Activated CD8-positive, alpha-beta memory T cell treated with anti-CD3 and anti-CD28 coated beads, Interleukin-2, amount 50 U/mL, for 4 hours (primary cell): Measurements from ENCODE around the gene PURA.
"Not testable (repeated sequence)": the region's sequence is repeated elsewhere in the genome, so short reads cannot be mapped to it uniquely, and the experiment has no call there.

Experiments used
- DNase-seq: peaks from one replicate; pipeline ENCODE4 v3.0.0-alpha.2; 2020

Gene PURA

DNA sequence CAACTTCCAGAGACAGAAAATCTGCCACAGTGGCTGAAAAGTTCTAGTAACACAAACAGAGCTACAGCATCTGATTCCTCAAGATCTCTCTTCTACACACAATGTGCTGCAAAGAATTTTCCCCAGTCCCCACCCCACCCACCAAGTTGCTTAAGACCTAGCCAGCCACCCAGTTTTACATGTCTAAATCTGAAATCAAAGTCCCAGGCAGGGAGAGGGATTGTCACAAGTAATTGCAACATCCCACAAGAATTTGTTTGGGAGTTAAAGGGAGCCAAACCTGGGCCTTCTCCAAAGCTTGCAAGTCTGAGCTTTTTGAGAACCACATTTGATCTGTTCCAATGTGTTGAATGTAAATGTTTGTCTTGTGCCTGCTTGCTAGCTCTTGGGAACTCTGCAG is 27.3 kb downstream of the PURA start:
- no peak for DNase-seq

DNA sequence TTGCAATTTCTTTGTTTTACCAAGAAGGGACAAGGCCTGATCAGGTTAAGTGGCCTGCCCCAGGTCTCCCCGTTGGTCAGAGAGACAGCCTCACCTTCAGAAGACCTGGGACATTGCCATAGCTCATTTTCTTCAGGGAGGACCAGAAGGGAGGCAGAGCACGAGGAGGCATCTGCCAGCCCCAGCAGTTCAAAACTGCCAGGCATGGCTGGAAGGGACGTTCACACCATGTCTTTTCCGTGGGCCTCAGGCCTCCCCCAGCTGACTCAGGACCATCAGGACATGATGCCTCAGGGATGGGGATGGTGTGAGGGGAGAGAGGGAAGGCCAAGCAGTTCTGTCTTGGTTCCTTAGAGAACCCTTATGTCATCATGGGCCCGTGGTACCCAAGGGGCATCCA is 28.3 kb downstream of the PURA start:
- DNase-seq, result no peak

DNA sequence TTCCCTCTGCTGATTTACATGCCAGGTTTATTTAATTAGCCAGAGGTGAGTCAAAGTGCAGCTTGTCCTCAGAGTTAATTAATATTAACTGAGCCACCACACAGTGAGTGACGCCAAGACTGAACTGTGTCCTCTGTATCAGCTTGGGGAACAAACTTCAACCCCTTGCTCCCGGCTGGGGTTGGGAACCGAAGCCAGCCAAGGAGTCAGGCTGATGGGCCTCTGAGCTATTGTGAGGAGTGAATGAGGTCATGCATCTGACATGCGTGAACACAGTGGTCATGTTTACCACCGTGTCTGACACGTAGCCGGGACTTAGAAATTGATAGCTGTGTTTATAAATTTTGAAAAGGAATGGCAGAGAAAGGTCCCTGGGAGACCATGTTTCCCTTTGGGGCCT is 28.9 kb downstream of the PURA start:
- DNase-seq, result no peak

DNA sequence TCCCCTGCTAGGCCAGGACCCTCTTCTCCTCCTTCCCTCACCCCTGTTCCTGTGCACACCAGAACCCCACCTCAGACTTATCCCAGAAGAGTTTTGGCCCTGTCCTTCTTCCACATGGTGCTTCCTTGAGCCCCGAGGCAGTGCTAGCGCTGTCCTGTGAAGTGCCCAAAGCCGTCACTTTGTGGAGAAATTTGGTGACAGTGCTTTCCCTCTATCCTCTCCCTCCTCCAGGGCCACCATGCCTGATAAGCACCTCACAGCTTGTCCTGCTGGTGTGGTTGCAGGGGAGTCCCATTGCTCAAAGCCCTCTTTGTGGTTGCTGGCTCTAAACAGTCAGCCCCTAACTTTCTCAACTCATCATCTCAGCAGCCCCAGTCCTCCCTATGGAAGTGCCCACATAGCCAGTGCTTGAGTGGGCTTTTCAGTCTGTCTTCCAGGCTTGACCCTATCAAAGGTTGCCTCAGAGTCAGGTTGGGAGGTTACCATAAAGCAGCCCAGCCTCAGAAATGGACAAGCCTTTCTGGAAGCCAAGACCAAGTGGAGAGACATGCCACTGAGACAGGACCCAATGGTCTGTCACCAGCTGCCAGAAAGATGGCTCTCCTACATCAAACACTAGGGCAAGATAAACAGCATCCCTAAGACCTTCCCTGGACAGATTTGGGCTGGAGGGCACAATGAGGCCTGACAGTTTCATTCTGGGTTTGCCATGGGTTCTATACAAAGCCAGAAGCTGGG is 29.8 kb downstream of the PURA start:
- DNase-seq, result no peak

DNA sequence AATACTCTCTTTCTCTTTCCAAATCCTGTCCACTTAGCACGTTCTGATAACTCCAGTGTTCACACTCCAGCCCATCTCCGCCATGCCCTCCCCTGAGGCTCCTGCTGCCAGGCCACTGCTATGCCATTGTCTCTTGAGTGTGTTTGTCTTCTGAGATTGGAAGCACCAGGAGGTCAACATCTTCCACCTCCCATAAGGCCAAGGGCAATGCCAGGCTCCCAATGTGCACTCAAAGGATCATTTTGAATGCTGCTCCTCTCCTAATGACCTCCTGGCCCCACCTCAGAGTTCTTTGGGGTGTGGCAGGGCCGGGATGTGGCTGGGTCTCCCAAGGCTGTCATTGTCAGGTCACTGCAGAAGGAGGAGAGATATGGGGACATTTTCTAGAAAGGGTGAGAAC is 31.3 kb downstream of the PURA start:
- no peak for DNase-seq

GRCh38 chr5:140145818-140146522 is 32.1 kb downstream of the PURA start:
- peak; percentile 59 for DNase-seq

- DNase-seq, result no peak
Observed at GRCh38 chr5:140146523-140146842, 32.6 kb downstream of the PURA start.

- DNase-seq, result no peak
Observed at GRCh38 chr5:140147460-140147859, 33.6 kb downstream of the PURA start.

DNA sequence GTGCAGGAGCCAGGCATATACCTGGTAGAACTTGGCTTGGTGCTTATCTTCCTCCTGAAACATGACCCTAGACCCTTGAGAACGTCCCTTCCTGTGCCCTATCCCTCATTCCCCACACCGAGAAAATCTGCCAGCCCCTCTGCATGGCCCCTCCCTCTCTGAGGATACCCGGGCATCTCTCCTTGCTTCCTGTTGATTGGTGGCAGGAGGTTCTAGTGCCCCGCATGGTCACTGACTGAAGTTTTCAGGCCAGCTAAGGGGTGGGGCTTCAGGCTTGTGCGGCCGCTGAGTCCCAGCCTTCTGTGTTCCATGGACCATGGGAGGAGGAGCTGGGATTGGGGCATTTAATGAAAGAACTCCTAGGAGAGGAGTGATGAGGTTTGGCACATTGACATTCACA is 34.6 kb downstream of the PURA start:
- no peak for DNase-seq

DNA sequence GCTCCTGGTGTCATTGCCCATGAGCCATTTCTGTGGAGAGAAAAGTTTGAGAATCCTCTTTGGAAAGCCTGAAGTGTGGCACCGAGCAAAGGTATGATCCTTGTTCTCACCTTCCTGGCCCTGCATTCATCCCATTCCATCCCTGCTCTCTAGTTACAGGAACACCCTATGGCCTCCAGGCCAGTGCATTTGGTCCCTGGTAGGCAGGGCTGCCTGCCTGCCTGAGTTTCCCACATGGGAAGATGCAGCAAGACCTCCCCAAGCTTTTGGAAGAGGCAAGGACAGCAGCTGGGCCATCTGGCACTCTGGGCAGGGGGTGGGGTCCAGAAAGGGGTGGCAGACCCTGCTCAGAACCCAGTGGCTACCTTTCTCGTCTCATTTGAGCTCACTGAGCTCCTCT is 36.3 kb downstream of the PURA start:
- no peak for DNase-seq

DNA sequence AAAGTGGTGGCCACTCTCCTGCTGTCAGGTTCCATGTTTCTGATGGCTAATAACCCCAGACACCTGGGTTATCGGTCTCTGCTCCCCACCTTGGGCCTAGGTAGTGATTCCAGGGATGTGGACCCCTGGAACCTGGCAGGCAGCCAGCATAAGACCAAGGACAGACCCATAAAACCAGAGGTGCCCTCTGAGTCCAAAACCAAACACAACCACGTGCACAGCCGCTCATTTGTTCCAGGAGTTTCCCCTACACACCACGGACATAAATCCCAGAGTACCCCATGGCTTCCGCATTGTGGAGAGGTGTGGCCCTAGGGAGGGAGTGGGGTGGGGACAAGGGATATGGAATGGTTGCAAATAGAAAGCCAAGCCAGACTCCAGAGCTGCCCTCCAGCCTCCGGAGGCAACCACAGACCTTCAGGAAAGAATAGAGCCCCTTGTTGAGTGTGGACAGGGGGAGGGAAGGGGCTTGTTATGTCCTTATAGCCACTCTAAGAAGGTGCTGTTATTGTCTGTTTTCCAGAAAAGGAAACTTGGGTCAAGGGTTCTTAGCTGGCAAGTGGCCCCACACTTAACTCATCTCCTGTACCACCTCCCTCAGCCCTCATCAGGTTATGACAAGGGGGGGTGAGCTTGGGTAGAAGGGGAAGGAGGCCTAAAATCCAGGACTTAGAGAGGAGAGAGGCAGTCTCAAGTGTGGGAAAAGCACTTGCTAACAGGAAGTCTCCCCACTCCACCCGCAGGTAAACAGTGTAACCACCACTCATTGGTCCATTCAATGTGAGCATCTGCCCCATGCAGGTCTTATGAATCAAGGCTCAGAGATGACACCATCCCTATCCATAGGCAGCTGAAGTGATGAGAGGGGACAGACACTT is 37.5 kb downstream of the PURA start:
- DNase-seq, result no peak

DNA sequence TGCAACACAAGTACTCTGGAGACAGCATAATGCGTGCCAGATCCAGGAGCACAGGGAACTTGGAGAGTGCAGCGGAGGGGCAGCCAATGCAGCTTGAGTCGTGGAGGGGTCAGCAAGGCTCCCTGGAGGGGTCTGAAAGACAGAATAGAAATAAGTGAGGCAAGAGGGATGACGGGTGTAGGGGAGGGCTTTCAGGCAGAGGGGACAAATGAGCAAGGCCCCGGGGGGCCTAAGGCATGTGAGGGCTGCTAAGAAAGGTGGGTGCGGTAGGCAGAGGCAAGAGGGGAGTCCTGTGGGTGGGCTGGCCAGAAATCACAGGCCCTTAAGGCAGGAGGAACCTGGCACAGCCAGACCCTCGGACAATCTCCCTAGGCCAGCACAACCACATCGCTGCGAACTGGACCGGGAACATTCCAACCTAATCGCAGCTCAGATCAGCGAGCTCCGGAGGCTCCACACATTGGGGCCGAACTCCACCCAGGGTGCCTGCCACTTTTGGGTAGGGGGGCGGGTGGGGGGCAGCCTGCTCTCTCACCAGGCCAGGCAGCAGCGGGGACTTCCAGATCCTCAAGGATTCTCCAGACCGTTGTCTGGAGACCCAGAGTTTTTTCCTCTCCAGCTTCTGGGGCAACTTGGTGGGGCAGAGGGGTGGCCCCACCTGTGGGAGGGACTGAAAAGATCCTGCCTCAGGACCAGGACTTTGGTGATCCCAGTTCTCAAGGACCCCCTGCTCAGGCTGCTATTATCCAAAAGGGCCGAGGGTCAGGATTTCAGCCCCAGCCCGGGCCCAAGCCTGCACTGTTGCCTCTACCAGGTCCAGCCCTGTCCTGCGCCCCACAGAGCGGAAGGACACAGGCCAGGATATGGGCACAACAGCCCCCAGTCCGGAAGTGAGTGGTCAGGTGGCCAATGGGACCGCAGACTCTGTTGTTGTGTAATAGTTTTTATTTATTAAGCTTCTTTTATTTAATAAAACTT is 38.4 kb downstream of the PURA start:
- no peak for DNase-seq

DNA sequence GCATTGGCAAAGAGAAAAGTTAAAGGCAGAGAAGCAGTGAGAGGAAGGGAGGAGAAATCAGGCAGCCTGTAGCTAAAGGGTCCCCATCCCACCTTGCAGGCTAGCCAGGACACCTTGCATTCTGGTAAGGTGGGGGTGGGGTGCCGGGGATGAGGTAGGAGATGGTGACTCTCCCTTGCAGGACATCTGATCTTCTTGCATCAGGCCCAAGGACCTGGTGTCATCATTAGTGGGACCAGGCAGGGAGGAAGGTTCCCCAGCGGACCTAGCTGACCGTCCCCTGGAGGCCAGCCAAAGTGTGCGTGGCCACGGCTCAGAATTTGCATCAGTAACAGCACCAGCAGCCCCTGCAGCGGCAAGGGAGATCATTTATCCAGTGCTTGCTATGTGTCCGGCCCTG is 39.3 kb downstream of the PURA start:
- DNase-seq, result no peak

DNA sequence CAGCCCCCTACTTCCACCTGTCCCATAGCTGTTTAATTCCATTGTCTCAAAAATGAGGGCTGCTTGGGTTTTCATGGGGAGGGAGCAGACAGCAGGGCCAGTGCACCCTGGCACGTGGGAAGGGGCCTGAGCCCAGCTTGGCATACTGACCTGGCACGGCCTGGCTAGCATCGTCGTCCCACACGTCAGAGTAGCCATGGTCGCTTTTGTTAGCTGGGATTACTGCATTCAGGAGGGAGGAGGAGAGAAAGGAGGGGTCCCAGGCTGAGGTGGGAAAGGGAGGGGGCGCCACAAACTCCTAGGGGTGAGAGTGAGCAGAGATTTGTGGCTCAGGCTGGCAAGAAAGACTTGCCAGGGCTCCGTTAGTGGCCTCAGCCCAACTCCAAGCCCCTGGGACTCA is 40.0 kb downstream of the PURA start:
- DNase-seq, result no peak

- DNase-seq, result not testable (repeated sequence)
Observed at GRCh38 chr5:140154710-140155381, 40.9 kb downstream of the PURA start.

GRCh38 chr5:140157032-140157781 is 43.3 kb downstream of the PURA start:
- peak; percentile 87 for DNase-seq

DNA sequence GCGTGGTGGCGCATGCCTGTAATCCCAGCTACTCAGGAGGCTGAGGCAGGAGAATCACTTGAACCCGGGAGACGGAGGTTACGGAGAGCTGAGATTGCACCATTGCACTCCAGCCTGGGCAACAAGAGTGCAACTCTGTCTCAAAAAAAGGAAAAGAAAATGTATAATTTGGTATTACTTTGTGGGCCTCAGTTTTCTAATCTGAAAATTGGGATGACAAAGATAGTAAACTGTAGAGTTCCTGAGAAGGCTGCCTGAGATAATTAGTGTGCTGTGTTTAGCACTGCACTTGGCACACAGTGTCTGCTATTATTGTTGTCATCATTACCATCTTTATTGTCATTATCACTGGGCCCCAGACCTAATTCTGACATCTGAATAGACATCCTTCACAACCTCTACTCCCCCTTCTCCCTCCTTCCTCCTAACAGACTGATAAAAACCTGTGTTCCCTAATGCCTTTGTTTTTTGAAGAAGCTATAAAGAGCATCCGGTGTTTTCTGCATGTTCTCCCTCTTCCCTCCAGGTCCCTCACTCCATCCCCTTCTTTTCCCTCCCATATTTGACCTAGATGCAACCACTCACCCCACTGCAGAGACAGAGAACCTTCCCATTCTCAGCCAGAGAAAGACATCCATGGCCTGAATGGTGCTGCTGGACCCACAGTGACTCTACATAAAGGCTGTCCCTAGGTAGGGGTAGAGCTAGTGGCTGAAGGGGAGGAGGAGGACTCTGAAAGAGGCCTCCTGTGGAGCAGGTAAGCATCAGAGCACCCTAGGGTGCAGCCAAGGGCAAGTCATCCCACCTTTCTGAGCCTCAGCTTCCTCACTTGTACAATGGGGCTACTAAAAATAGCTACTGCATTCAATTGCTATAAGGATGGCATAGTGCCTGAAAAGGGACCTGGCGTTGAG is 45.4 kb downstream of the PURA start:
- DNase-seq, result no peak

DNA sequence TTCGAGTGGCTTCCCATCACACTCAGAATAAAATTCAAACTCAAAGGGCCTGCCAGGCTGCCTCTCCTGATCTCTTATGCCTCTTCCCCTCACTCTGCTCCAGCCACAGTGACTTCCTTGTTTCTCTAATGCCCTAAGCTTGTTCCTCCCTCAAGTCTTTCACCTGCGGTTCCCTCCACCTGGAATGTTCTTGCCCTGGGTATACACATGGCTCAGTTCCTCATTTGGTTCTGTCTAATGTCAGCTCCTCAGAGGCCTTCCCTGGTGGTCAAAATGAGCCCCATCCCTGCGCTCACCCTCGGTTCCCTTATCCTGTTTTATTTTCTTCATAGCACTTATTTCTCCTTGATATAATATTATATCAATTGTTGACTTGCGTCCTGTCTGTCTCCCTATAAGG is 48.4 kb downstream of the PURA start:
- DNase-seq, result no peak

- DNase-seq, result no peak
Observed at GRCh38 chr5:140162781-140163180, 48.9 kb downstream of the PURA start.
